Fibroblast of skin of right quadriceps (primary cell): ENCODE data around the gene GJB4.
"Not testable (repeated sequence)": the region's sequence is repeated elsewhere in the genome, so short reads cannot be mapped to it uniquely, and the experiment has no call there.

ENCODE experiments used
- DNase-seq: peaks from one replicate; pipeline ENCODE4 v3.0.0-alpha.2; 2013

Gene GJB4

GRCh38 chr1:34759503-34760357 lies at the start of gene GJB4:
Gene GJB4, plus strand, starts transcription at chr1:34759740. Its CDS starts 1,515 bp downstream, at chr1:34761255.
- DNase-seq: no peak

- DNase-seq: no peak
Observed at GRCh38 chr1:34710812-34711211, 48.7 kb upstream of the GJB4 start.

- DNase-seq: no peak
Observed at GRCh38 chr1:34711485-34711884, 48.1 kb upstream of the GJB4 start.

DNA sequence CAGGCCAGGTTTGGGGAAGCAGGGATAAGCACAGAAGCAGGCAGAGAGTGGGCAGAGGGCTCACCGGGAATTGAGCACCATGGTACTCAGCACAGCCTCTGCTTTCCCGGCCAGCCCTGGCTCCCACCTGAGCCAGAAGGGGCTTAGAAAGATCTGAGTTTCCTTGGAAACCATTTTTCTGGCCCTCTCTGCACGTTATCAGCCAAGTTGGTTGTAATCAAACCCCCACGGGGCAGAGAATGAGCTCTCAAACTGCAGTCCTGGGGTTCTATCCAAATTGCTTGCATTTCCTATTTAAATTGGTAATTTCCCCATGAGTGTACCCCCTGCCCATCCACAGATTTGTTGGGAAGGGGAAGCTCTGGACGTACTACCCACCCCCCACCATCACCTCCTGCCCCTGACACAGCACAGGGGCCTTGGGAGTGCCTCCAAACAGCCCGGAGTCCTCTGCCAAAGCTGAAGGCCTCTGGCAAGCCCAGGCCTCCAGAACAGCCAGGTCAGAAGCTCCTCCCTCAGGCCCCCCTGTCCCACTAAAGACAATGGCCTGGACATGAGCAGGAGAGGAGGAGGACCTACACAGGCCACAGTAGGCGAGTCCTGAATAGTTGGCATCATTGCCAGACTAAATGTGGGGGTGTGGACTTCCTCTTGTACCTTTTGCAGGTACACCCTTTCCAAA lies 47.4 kb upstream of the GJB4 start:
- no peak for DNase-seq

DNA sequence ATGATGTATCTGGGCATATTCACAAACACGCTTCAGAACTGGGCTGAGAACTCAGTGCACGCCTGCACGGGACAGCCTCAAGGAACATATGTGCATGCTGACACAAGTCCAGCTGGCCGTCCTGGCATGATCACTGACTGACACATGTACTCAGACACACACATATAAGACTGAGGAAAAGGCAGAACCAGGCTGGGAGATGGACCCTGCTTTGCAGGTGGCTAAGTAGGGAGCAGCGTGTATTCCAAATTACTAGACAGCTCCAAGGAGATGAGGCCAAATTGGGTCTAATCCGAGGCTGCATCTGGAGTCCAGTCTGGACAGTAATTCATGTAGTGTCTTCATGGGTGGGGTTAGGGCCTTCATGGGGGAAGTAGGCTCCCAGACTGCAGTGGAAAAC lies 46.1 kb upstream of the GJB4 start:
- DNase-seq: no peak

- no peak for DNase-seq
Observed at GRCh38 chr1:34714386-34714785, 45.2 kb upstream of the GJB4 start.

DNA sequence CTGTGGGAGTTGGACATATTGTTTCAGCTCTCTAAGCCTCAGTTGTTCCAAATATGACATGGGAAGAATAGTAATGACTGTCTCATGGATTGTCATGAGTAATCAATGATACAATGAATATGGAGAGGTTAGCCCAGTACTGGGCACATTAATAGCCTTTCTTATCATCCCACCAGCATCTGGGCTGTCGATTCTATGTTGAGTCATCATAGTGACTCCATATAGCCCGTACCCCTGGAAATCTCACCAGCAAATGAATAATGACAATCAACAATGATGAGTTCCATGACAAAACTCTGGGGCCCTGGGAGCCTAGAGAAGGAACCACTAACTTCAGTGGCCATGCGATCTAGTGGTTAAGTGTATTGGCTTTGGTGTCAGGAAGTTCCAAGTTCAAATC lies 44.4 kb upstream of the GJB4 start:
- no peak for DNase-seq

DNA sequence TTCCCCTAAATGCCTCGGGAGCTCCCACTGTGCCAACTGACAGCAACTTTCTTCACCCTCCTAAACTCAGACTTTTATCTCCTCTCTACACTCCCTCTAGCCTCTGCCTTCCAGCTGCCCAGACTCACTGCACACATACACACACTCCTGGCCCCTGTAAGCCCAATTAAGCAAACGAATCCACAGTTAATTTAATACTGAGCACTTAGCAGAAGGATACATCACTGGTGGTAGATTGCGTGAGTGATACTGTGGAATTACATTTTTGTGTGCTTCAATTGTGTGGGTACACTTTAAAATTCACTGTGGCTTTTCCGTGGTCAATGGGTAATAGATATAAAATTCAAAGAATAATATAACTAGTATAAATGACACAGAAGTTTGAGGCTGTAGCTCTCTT lies 38.3 kb upstream of the GJB4 start:
- DNase-seq: no peak

GRCh38 chr1:34721646-34722355 lies 37.7 kb upstream of the GJB4 start:
- no peak for DNase-seq

GRCh38 chr1:34726861-34727260 lies 32.7 kb upstream of the GJB4 start:
- DNase-seq: no peak

- no peak for DNase-seq
Observed at GRCh38 chr1:34730485-34730884, 29.1 kb upstream of the GJB4 start.

DNA sequence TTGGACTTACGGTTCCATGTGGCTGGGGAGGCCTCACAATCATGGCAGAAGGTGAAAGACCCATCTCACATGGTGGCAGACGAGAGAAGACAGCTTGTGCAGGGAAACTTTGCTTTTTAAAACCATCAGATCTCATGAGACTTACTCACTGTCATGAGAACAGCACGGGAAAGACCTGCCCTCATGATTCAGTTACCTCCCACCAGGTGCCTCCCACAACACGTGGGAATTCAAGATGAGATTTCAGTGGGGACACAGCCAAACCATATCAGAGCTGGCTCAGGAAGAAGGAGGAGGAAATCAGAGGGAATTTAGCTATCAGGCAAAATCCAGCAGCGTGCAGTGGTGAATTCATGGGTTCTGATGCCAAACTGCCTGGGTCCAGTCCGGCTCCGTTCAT lies 26.7 kb upstream of the GJB4 start:
- not testable (repeated sequence) for DNase-seq

GRCh38 chr1:34736692-34737091 lies 22.8 kb upstream of the GJB4 start:
- no peak for DNase-seq

DNA sequence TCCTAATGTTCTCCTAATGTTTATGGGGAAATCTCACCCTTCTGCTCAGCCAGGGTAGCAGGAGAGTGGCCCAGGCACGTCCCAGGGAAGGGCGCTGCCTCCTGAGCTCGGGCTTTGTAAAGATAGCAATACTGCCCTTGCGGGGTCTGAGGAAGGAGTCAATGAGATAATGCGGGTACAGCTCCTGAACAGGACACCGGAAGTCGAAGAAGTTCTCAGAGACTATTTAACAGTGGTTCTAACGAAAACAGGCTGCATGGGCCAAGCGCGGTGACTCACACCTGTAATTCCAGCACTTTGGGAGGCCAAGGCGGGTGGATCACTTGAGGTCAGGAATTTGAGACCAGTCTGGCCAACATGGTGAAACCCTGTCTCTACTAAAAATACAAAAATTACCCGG lies 22.3 kb upstream of the GJB4 start:
- DNase-seq: not testable (repeated sequence)

GRCh38 chr1:34739613-34740012 lies 19.9 kb upstream of the GJB4 start:
- no peak for DNase-seq

GRCh38 chr1:34740161-34740868 lies 19.2 kb upstream of the GJB4 start:
- no peak for DNase-seq

GRCh38 chr1:34742667-34743270 lies 16.8 kb upstream of the GJB4 start:
- DNase-seq: peak; percentile 50

DNA sequence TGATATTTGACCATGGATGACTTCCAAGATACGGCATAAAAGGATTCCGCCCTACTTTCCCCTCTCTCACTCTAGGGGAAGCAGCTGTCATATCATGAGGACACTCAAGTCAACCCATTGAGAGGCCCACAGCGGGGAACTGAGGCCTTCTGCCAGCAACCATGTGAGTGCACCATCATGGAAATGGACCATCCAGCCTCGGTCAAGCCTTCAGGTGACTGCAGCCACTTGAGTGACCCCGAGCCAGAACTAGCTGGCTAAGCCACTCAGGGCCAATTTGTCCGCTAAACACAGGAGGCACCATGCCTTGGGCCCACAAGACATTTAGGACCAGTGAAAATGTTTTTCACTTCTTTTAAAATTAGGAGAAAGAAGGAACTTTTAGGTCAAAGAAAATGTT lies 15.8 kb upstream of the GJB4 start:
- peak; percentile 8 for DNase-seq

DNA sequence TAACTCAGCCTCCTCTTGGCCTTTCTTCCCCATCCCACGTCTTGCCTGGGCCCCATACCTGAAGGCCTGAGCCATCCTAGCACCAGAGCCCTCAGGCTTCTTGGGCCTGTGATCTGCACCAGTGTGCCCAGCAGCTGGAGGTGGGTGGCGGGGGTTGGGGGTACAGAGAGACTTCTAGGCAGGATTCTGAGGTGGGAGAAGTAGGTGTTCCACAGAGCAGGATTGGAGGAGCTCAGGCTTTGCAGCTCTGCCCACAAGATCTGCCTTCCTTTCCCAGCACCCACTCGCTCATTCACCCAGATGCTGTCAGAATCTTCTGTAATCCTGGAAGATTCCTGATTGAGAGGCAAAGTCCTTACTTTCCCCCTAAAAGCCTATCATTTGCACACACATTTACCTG lies 14.7 kb upstream of the GJB4 start:
- DNase-seq: no peak

- no peak for DNase-seq
Observed at GRCh38 chr1:34745666-34746065, 13.9 kb upstream of the GJB4 start.

- no peak for DNase-seq
Observed at GRCh38 chr1:34746101-34746500, 13.4 kb upstream of the GJB4 start.

DNA sequence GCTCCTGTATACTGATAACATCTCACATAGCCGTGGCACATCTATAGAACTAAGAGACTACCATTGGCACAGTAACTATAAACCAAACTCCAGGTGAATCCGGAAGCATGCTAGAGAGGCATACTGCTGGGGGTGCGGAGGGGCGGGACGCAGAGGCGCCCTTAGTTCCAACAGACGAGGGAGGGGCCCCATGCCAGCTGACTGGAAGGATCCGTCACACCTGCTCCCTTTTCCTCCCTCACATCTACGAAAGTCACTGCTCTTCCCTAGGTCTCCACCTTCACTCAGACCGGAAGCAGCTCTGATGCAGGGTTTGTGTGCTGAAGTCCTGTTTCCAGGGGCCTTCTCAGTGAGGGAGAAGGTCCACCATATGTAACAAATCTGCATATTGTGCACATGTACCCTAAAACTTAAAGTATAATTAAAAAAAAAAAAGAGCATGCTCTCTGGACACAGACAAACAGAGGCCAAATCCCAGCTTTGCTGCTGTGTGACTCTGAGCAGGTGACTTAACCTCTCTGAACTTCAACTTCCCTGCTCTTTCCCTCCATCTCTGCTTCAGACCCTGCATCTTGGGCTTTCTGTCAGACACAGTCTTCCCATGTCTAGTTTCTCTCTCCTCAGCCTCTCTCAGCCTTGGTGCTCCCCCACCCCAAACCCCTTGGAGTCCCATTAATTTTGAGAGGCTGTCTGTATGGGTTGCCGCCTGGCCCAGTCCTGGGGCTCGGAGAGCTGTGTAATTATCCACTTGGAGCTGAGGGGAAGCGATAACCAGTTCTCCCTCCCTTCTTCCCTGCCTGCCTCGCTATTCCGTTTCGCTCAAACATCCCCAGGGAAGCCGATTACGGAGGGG lies 12.5 kb upstream of the GJB4 start:
- DNase-seq: no peak
